PC-3 (cell line): ENCODE measurements around the gene PBX2. TPM values are rescaled to one million over a fixed set of nuclear protein-coding genes. Genes with fewer than 3 reads are reported as not detected.

Source experiments
- ATAC-seq: fragments of 200-7000 bp; cut with Tn5 transposase; 2 replicates; pipeline ENCODE4 v1.9.1; 2020; ENCODE audit warnings: mild to moderate bottlenecking, moderate library complexity
- BruUV-seq: library from RNA; stranded (reverse); fragments of 400-500 nt; replicated peaks from 2 replicates; lab custom pipeline; 2021; lab: Mats Ljungman, UMichigan
- CTCF ChIA-PET: fragments of 300-600 bp; sonication (Branson Sonifier 250); formaldehyde crosslinking; loops from one replicate; lab custom pipeline; 2022; ENCODE audit warnings: antibody characterized with exemption; lab: Charles Lee
- POLR2A ChIA-PET: fragments of 300-600 bp; sonication (Branson Sonifier 250); formaldehyde crosslinking; loops from one replicate; lab custom pipeline; 2022; ENCODE audit warnings: antibody characterized with exemption; ENCODE audit not compliant: unreplicated experiment; lab: Charles Lee
- DNase-seq: peaks from one replicate; pipeline ENCODE4 v3.0.0-alpha.2; 2015
- H2AFZ ChIP-seq: fragments of 300-600 bp; sonication (generic); 2 replicates; pipeline ENCODE4 v1.6.0; 2016; ENCODE audit warnings: antibody characterized with exemption, low read length
- H3F3A ChIP-seq: fragments of 300-600 bp; sonication (generic); one replicate; pipeline ENCODE4 v1.6.0; 2017; ENCODE audit warnings: antibody characterized with exemption, low read length, control low read depth, mild to moderate bottlenecking; ENCODE audit not compliant: unreplicated experiment
- H3K27ac ChIP-seq: fragments of 300-600 bp; sonication (generic); 2 replicates; pipeline ENCODE4 v1.5.1; 2016; ENCODE audit warnings: mild to moderate bottlenecking, low read length
- H3K27me3 ChIP-seq: fragments of 300-600 bp; sonication (generic); 2 replicates; pipeline ENCODE4 v1.6.1; 2016; ENCODE audit warnings: low read length, mixed read lengths
- H3K36me3 ChIP-seq: fragments of 300-600 bp; sonication (generic); 2 replicates; pipeline ENCODE4 v1.6.1; 2016; ENCODE audit warnings: low read depth, mixed run types, low read length, mixed read lengths
- H3K4me1 ChIP-seq: fragments of 300-600 bp; sonication (generic); 2 replicates; pipeline ENCODE4 v1.5.1; 2016; ENCODE audit warnings: low read length; ENCODE audit not compliant: insufficient read depth
- H3K4me2 ChIP-seq: fragments of 300-600 bp; sonication (generic); 2 replicates; pipeline ENCODE4 v1.6.0; 2016; ENCODE audit warnings: low read length
- H3K4me3 ChIP-seq: fragments of 300-600 bp; sonication (generic); 2 replicates; pipeline ENCODE4 v1.5.1; 2016; ENCODE audit warnings: mild to moderate bottlenecking, low read length, mixed read lengths
- H3K79me2 ChIP-seq: fragments of 300-600 bp; sonication (generic); 2 replicates; pipeline ENCODE4 v1.6.1; 2017; ENCODE audit warnings: low read length, mixed read lengths
- H3K9ac ChIP-seq: fragments of 300-600 bp; sonication (generic); 2 replicates; pipeline ENCODE4 v1.6.0; 2016; ENCODE audit warnings: mild to moderate bottlenecking, low read length
- H3K9me2 ChIP-seq: fragments of 300-600 bp; sonication (generic); replicated peaks from 2 replicates; pipeline ENCODE4 v1.6.1; 2016; ENCODE audit warnings: mixed run types, low read length, mixed read lengths
- H3K9me3 ChIP-seq: fragments of 300-600 bp; sonication (generic); 2 replicates; pipeline ENCODE4 v1.6.1; 2016; ENCODE audit warnings: low read length, mixed read lengths
- H4K20me1 ChIP-seq: fragments of 300-600 bp; sonication (generic); 2 replicates; pipeline ENCODE4 v1.6.1; 2016; ENCODE audit warnings: low read length, mixed read lengths
- CTCF ChIP-seq: fragments of 300-600 bp; sonication (generic); conservative IDR thresholded peaks from 2 replicates; pipeline ENCODE4 v1.5.1; 2017; ENCODE audit warnings: antibody characterized with exemption, low read depth, mild to moderate bottlenecking, low read length
- EZH2 ChIP-seq: fragments of 300-600 bp; sonication (generic); IDR thresholded peaks from one replicate; pipeline ENCODE4 v1.6.1; 2017; ENCODE audit warnings: antibody characterized with exemption, mild to moderate bottlenecking, low read length; ENCODE audit not compliant: unreplicated experiment
- EZH2phosphoT487 ChIP-seq: fragments of 300-600 bp; sonication (generic); IDR thresholded peaks from 2 replicates; pipeline ENCODE4 v1.6.1; 2018; ENCODE audit warnings: mild to moderate bottlenecking, antibody characterized with exemption, low read length, borderline replicate concordance
- intact Hi-C: fragments of 100-400 bp; cut with micrococcal nuclease; formaldehyde crosslinking; loops from 2 replicates; pipeline ENCODE4 v1.9.0; 2023
- total RNA-seq: library from RNA; depleted of rRNA; stranded (reverse); fragments of >200 nt; gene quantifications from 2 replicates; pipeline ENCODE4 v1.2.3, GENCODE V29; 2014

The PBX2 gene
- total RNA-seq, 1 experiment from 2014 or later: 25.3 TPM

DNA sequence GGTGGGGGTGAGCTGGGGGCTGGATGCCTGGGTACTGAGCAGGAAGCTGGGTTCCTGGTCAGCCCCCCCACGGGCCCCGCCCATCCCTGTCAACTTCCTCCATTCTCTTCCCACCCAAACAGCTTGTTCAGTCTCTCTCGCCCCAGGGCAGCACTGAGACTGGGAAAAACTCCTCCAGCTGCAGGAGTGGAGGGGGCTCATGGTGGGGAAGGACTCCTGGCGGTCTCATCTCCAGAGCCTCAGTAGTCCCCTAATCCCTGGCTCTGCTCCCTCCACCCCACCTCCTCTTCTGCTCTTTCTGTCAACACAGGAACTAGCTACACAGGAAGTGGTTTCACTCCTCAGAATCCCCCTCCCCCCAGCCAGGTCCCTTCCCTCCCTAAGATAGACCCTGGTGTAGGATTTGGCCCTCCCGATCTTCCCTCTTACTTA, 2.6 kb upstream of the PBX2 start, which contains the start of gene GPSM3:
GPSM3 (minus strand) TSS at position 36 of the 432 bp plus-strand sequence. CDS start 130 bp downstream, outside the sequence.
- no peak for TF ChIP-seq EZH2
- no peak for TF ChIP-seq CTCF
- no peak for TF ChIP-seq EZH2phosphoT487
- Histone ChIP-seq H3K27me3 (no peaks in the 10 kb centered on the region), H3K9me3 (no peaks in the 10 kb centered on the region), H3K4me1 (peaks cover 41% of the 10 kb centered on the region), H3F3A (no peaks in the 10 kb centered on the region), H3K9ac (no peak within 1 kb of the TSS), H3K9me2 (no peaks in the 10 kb centered on the region), H3K27ac (no peak within 1 kb of the TSS), H2AFZ (peak within 1 kb of the TSS; percentile 49), H3K4me3 (no peak within 1 kb of the TSS), H3K36me3 (no peaks in the 10 kb centered on the region), H4K20me1 (no peaks in the 10 kb centered on the region), H3K4me2 (peak within 1 kb of the TSS; percentile 61), H3K79me2 (peaks cover 18% of the 10 kb centered on the region)
- ATAC-seq (no peak), DNase-seq (no peak)
- no TSS peak for BruUV-seq
- POLR2A ChIA-PET: no interaction called here
- intact Hi-C loops: no loop called here
- CTCF ChIA-PET: no interaction called here

- no peaks in the 10 kb centered on the region for H4K20me1 ChIP-seq
- no peak overlapping the region for H3K27ac ChIP-seq
- no peaks in the 10 kb centered on the region for H3K27me3 ChIP-seq
- CTCF ChIA-PET: no interaction called here
- TF ChIP-seq EZH2: no peak
- no peak for TF ChIP-seq CTCF
- no peak for TF ChIP-seq EZH2phosphoT487
- peaks cover 18% of the 10 kb centered on the region for H3K79me2 ChIP-seq
- ATAC-seq (no peak), DNase-seq (no peak)
- no peaks in the 10 kb centered on the region for H3K9me2 ChIP-seq
- H3K4me2 ChIP-seq: peak overlapping the region; percentile 61; the same call in 1 of the 2 replicates
- H3K36me3 ChIP-seq: no peaks in the 10 kb centered on the region
- intact Hi-C loops: no loop called here
- H3F3A ChIP-seq: no peaks in the 10 kb centered on the region
- H3K9ac ChIP-seq: no peak overlapping the region
- no peak overlapping the region for H2AFZ ChIP-seq
- H3K9me3 ChIP-seq: no peaks in the 10 kb centered on the region
- H3K4me1 ChIP-seq: peaks cover 41% of the 10 kb centered on the region
- no peak overlapping the region for H3K4me3 ChIP-seq
- POLR2A ChIA-PET: no interaction called here
- BruUV-seq: no TSS peak
These were observed 1.9 kb upstream of the PBX2 start for GRCh38 chr6:32191696-32192607.
